ENCODE measurements around the gene CMC2. TPM values are rescaled to one million over a fixed set of nuclear protein-coding genes. Genes with fewer than 3 reads are reported as not detected.
A peak's percentile ranks its signal among the peaks of the same experiment; 100 is the strongest.

Gene CMC2
- polyA plus RNA-seq, 10 donors = 30.5 to 46.8 (median 39.5) TPM

GRCh38 chr16:80982646-80983045 lies 24.0 kb downstream of the CMC2 start:
- no peak for DNase-seq

GRCh38 chr16:80981103-80981502 lies 25.6 kb downstream of the CMC2 start:
- no peak for DNase-seq

GRCh38 chr16:80976946-80977345 lies 29.7 kb downstream of the CMC2 start:
- no peak for DNase-seq

GRCh38 chr16:80974649-80975376 lies 31.9 kb downstream of the CMC2 start:
- DNase-seq = no peak

- no peak for DNase-seq
These were observed 32.7 kb downstream of the CMC2 start for GRCh38 chr16:80973991-80974390.

- no peak for DNase-seq
These were observed 34.1 kb downstream of the CMC2 start for GRCh38 chr16:80972611-80973010.

- DNase-seq = peak in 1 of 3 donors; percentile 7
These were observed 34.9 kb downstream of the CMC2 start for GRCh38 chr16:80971819-80972218.

GRCh38 chr16:80969114-80969484 lies 37.6 kb downstream of the CMC2 start:
- DNase-seq = no peak

- DNase-seq = no peak
These were observed 38.1 kb downstream of the CMC2 start for GRCh38 chr16:80968386-80969113.

- no peak for DNase-seq
These were observed 40.1 kb downstream of the CMC2 start for GRCh38 chr16:80966617-80967016.

- no peak for DNase-seq
These were observed 42.3 kb downstream of the CMC2 start for GRCh38 chr16:80964351-80964750.

- DNase-seq = no peak
These were observed 43.8 kb downstream of the CMC2 start for GRCh38 chr16:80962879-80963278.

GRCh38 chr16:80958284-80958683 lies 48.4 kb downstream of the CMC2 start:
- DNase-seq = no peak

GRCh38 chr16:80954985-80955384 lies 51.7 kb downstream of the CMC2 start:
- DNase-seq = no peak

- DNase-seq = peak in 1 of 3 donors; percentile 47
These were observed 57.7 kb downstream of the CMC2 start for GRCh38 chr16:80948886-80949493.

GRCh38 chr16:80947708-80948625 lies 58.7 kb downstream of the CMC2 start:
- DNase-seq = no peak

GRCh38 chr16:80947239-80947638 lies 59.4 kb downstream of the CMC2 start:
- no peak for DNase-seq

GRCh38 chr16:80946481-80946880 lies 60.2 kb downstream of the CMC2 start:
- DNase-seq = no peak

GRCh38 chr16:80940069-80940856 lies 66.4 kb downstream of the CMC2 start:
- DNase-seq = peak in 1 of 3 donors; percentile 25

- no peak for DNase-seq
These were observed 67.8 kb downstream of the CMC2 start for GRCh38 chr16:80938879-80939260.

All from muscle of back (tissue), 11 donors.